Spinal cord (tissue), 10 donors: Measurements from ENCODE around the gene POM121C. TPM values are rescaled to one million over a fixed set of nuclear protein-coding genes. Genes with fewer than 3 reads are reported as not detected.
A peak's percentile ranks its signal among the peaks of the same experiment; 100 is the strongest.
"Not testable (repeated sequence)": the region's sequence is repeated elsewhere in the genome, so short reads cannot be mapped to it uniquely, and the experiment has no call there.

Source experiments
- DNase-seq, 6 donors: peaks; one replicate each; pipeline versions ENCODE4 v3.0.0 to v3.0.0-alpha.2; 2013 to 2015; ENCODE audit warnings: low spot score in 6 of 6, low read depth in 4 of 6
- H3K27ac ChIP-seq: one replicate; pipeline ENCODE4 v1.5.1; 2013; ENCODE audit warnings: low read depth, low read length, control low read depth
- H3K27me3 ChIP-seq: one replicate; pipeline ENCODE4 v1.6.1; 2013; ENCODE audit warnings: low read length; ENCODE audit not compliant: control insufficient read depth, insufficient read depth
- H3K36me3 ChIP-seq: one replicate; pipeline ENCODE4 v1.6.1; 2013; ENCODE audit warnings: low read length; ENCODE audit not compliant: control insufficient read depth, insufficient read depth
- H3K4me1 ChIP-seq: one replicate; pipeline ENCODE4 v1.6.1; 2013; ENCODE audit warnings: low read length; ENCODE audit not compliant: control insufficient read depth, insufficient read depth
- H3K4me3 ChIP-seq: one replicate; pipeline ENCODE4 v1.5.1; 2013; ENCODE audit warnings: low read depth, low read length, control low read depth
- H3K9me3 ChIP-seq: one replicate; pipeline ENCODE4 v1.6.1; 2013; ENCODE audit warnings: low read length; ENCODE audit not compliant: control insufficient read depth, insufficient read depth
- WGBS: methylation state at CpG from one replicate; pipeline ENCODE4 v1.1.5; 2013; ENCODE audit warnings: missing lambda C conversion rate; ENCODE audit not compliant: insufficient coverage; 5-methylcytosine and 5-hydroxymethylcytosine counted together
- polyA plus RNA-seq, 2 donors: library from polyadenylated mRNA; unstranded; fragments of 120-200 nt; gene quantifications; one replicate each; pipeline ENCODE4 v1.2.1, GENCODE V29; 2013; ENCODE audit not compliant: insufficient read length in 2 of 2
- total RNA-seq, 2 donors: library from RNA; depleted of rRNA in 1 of 2; stranded (reverse); fragments of 120-200 nt in 1 of 2; fragments of >200 nt in 1 of 2; gene quantifications; one replicate each; pipeline versions ENCODE4 v1.2.3 to v1.2.4, GENCODE V29; 2013 to 2014
- donor health status: healthy.

Gene POM121C
- total and polyA plus RNA-seq, 4 donors, result 17.4 to 69.3 (median 34.6) TPM

DNA sequence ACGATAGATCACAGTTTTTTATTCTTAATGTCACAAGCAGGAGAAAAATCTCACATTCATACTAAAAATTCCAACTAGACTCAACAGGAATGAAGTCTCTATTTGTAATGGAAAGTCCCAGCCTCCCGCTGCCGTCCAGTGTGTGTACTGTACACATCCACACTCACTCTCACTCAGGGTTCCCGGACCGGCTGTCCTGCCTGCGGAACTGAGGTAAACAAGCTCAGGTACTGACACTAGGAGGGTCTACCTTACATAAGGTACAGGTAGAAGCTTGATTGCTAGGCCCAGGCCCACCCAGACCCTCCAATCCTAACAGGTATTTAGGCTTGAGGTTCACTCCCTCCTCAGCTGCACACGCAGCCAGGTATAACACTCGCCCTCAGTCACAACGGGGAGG lies 69.3 kb downstream of the POM121C start:
- no CpG with 5 or more reads among the region's 9 CpGs for WGBS
- DNase-seq, H3K27ac ChIP-seq, H3K27me3 ChIP-seq, H3K4me1 ChIP-seq, H3K9me3 ChIP-seq, H3K4me3 ChIP-seq: not testable (repeated sequence)
- peaks cover 35% of the 10 kb centered on the region for H3K36me3 ChIP-seq

GRCh38 chr7:75415829-75416373 lies 70.2 kb downstream of the POM121C start:
- peaks cover 27% of the 10 kb centered on the region for H3K36me3 ChIP-seq
- not testable (repeated sequence) for H3K27me3 ChIP-seq, DNase-seq, H3K9me3 ChIP-seq, H3K27ac ChIP-seq, H3K4me3 ChIP-seq, H3K4me1 ChIP-seq
- 77% methylated on average over 9 of the region's 27 CpGs for WGBS

GRCh38 chr7:75415428-75415817 lies 70.7 kb downstream of the POM121C start:
- H3K4me3 ChIP-seq, H3K27me3 ChIP-seq, H3K9me3 ChIP-seq, DNase-seq, H3K4me1 ChIP-seq, H3K27ac ChIP-seq: not testable (repeated sequence)
- 90% methylated on average over 5 of the region's 11 CpGs for WGBS
- H3K36me3 ChIP-seq, result peaks cover 26% of the 10 kb centered on the region

DNA sequence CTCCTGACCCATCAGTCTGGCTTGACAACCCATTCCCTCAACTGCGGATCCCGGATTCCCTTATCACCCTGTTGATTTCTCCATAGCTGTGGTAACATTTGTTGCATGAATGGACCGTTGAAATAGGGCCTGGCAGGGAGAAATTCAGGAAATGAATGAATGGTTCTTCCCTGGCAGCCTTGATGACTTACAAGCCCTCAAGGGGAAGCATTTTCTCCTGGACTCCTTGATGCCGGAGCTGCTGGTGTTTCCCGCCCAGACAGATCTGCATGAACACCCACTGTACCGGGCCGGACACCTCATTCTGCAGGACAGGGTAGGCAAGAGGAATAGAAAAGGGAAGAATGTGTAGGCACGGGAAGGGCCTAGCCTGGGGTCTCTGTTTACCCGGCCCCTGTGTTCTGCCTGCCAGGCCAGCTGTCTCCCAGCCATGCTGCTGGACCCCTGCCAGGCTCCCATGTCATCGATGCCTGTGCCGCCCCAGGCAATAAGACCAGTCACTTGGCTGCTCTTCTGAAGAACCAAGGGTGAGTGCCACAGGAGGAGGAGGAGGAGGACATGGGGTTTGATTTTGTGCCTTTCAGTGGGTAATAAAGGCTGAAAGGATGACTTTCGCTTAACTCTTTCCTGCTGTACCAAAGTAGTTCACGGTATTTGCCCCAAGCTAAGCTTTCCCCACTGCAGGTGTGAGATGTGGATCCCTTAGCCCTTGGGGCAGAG lies 71.2 kb downstream of the POM121C start:
- H3K27me3 ChIP-seq, H3K4me1 ChIP-seq, H3K27ac ChIP-seq, H3K9me3 ChIP-seq, H3K4me3 ChIP-seq: not testable (repeated sequence)
- peaks cover 20% of the 10 kb centered on the region for H3K36me3 ChIP-seq
- DNase-seq, result peak in 1 of 6 donors; percentile 3
- 34% methylated on average over 3 of the region's 13 CpGs for WGBS

- H3K27ac ChIP-seq, DNase-seq, H3K4me1 ChIP-seq, H3K9me3 ChIP-seq, H3K4me3 ChIP-seq, H3K27me3 ChIP-seq: not testable (repeated sequence)
- H3K36me3 ChIP-seq, result peaks cover 14% of the 10 kb centered on the region
- no CpG with 5 or more reads among the region's 6 CpGs for WGBS
These were observed 71.9 kb downstream of the POM121C start for GRCh38 chr7:75414204-75414603.

- H3K4me1 ChIP-seq, H3K4me3 ChIP-seq, DNase-seq, H3K9me3 ChIP-seq, H3K36me3 ChIP-seq, H3K27ac ChIP-seq, H3K27me3 ChIP-seq: not testable (repeated sequence)
- no CpG with 5 or more reads among the region's 13 CpGs for WGBS
These were observed 75.3 kb downstream of the POM121C start for GRCh38 chr7:75410823-75411173.

DNA sequence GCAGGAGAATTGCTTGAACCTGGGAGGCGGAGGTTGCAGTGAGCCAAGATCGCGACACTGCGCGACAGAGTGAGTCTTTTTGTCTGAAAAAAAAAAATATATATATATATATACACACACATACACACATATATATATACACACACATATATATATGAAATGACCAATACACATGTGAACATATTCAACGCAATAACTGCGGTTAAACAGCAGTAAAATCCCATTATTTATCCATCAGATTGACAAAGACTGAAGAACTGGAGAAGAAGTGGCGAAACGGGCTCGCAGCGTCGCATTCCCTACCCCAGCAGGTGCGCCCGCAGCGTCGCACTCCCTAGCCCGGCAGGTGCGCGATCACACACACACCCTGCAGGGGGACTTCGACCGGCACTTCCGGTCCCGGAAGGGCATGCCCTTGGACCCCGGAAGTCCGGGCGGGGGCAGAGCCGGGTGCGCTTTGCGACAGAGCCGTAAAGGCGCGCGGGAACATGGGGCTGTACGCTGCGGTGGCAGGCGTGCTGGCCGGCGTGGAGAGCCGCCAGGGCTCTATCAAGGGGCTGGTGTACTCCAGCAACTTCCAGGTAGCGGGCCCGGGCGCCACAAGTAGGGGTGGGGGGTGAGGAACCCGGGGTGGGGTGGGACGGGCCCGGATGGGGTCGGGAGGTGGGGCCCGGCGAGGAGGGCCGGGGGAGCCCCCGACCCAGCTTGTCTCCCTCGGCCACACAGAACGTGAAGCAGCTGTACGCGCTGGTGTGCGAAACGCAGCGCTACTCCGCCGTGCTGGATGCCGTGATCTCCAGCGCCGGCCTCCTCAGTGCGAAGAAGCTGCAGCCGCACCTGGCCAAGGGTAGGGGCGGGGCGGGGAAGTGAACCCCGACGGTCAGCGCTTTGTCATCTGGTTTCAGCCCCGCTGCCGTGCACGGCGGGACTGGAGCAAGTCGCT lies 75.9 kb downstream of the POM121C start:
- WGBS, result no CpG with 5 or more reads among the region's 74 CpGs
- not testable (repeated sequence) for DNase-seq

GRCh38 chr7:75404663-75405062 lies 81.4 kb downstream of the POM121C start:
- not testable (repeated sequence) for DNase-seq, H3K27ac ChIP-seq, H3K27me3 ChIP-seq, H3K9me3 ChIP-seq, H3K4me1 ChIP-seq, H3K4me3 ChIP-seq, H3K36me3 ChIP-seq
- WGBS, result no CpG with 5 or more reads among the region's 18 CpGs

More for the DNA sequence above, 75.9 kb downstream of the POM121C start:
- H3K27ac ChIP-seq, H3K4me3 ChIP-seq, H3K4me1 ChIP-seq, H3K9me3 ChIP-seq, H3K27me3 ChIP-seq, H3K36me3 ChIP-seq: not testable (repeated sequence)

- H3K4me3 ChIP-seq, H3K27ac ChIP-seq, H3K36me3 ChIP-seq, H3K27me3 ChIP-seq, DNase-seq, H3K4me1 ChIP-seq, H3K9me3 ChIP-seq: not testable (repeated sequence)
- no CpG with 5 or more reads among the region's 28 CpGs for WGBS
These were observed 82.3 kb downstream of the POM121C start for GRCh38 chr7:75403455-75404443.
